Spinal cord (tissue), 10 donors: ENCODE data around the gene RIPOR3. TPM values are rescaled to one million over a fixed set of nuclear protein-coding genes. Genes with fewer than 3 reads are reported as not detected.
A peak's percentile ranks its signal among the peaks of the same experiment; 100 is the strongest.

Experiments
- DNase-seq, 6 donors: peaks; one replicate each; pipeline versions ENCODE4 v3.0.0 to v3.0.0-alpha.2; 2013 to 2015; ENCODE audit warnings: low spot score in 6 of 6, low read depth in 4 of 6
- H3K27ac ChIP-seq: one replicate; pipeline ENCODE4 v1.5.1; 2013; ENCODE audit warnings: low read depth, low read length, control low read depth
- H3K27me3 ChIP-seq: one replicate; pipeline ENCODE4 v1.6.1; 2013; ENCODE audit warnings: low read length; ENCODE audit not compliant: control insufficient read depth, insufficient read depth
- H3K36me3 ChIP-seq: one replicate; pipeline ENCODE4 v1.6.1; 2013; ENCODE audit warnings: low read length; ENCODE audit not compliant: control insufficient read depth, insufficient read depth
- H3K4me1 ChIP-seq: one replicate; pipeline ENCODE4 v1.6.1; 2013; ENCODE audit warnings: low read length; ENCODE audit not compliant: control insufficient read depth, insufficient read depth
- H3K4me3 ChIP-seq: one replicate; pipeline ENCODE4 v1.5.1; 2013; ENCODE audit warnings: low read depth, low read length, control low read depth
- H3K9me3 ChIP-seq: one replicate; pipeline ENCODE4 v1.6.1; 2013; ENCODE audit warnings: low read length; ENCODE audit not compliant: control insufficient read depth, insufficient read depth
- WGBS: methylation state at CpG from one replicate; pipeline ENCODE4 v1.1.5; 2013; ENCODE audit warnings: missing lambda C conversion rate; ENCODE audit not compliant: insufficient coverage; 5-methylcytosine and 5-hydroxymethylcytosine counted together
- polyA plus RNA-seq, 2 donors: library from polyadenylated mRNA; unstranded; fragments of 120-200 nt; gene quantifications; one replicate each; pipeline ENCODE4 v1.2.1, GENCODE V29; 2013; ENCODE audit not compliant: insufficient read length in 2 of 2
- total RNA-seq, 2 donors: library from RNA; depleted of rRNA in 1 of 2; stranded (reverse); fragments of 120-200 nt in 1 of 2; fragments of >200 nt in 1 of 2; gene quantifications; one replicate each; pipeline versions ENCODE4 v1.2.3 to v1.2.4, GENCODE V29; 2013 to 2014
- donor health status: healthy.

RIPOR3 gene
- total and polyA plus RNA-seq, 4 donors, result 2.7 to 9.3 (median 7.0) TPM

- no peaks in the 10 kb centered on the region for H3K36me3 ChIP-seq
- DNase-seq, result peak in 1 of 6 donors; percentile 69
- H3K4me3 ChIP-seq, result no peak overlapping the region
- no peak overlapping the region for H3K27ac ChIP-seq
- WGBS, result 83% methylated on average over 1 of the region's 7 CpGs
- peaks cover 9% of the 10 kb centered on the region for H3K4me1 ChIP-seq
- no peaks in the 10 kb centered on the region for H3K9me3 ChIP-seq
- no peaks in the 10 kb centered on the region for H3K27me3 ChIP-seq
Observed at GRCh38 chr20:50724112-50724725, 32.9 kb upstream of the RIPOR3 start.

GRCh38 chr20:50723672-50724071 lies 32.3 kb upstream of the RIPOR3 start:
- DNase-seq, result no peak
- H3K9me3 ChIP-seq, result no peaks in the 10 kb centered on the region
- H3K4me3 ChIP-seq, result no peak overlapping the region
- H3K27me3 ChIP-seq, result no peaks in the 10 kb centered on the region
- H3K4me1 ChIP-seq, result peaks cover 9% of the 10 kb centered on the region
- H3K36me3 ChIP-seq, result no peaks in the 10 kb centered on the region
- 91% methylated on average over 9 of the region's 9 CpGs for WGBS
- H3K27ac ChIP-seq, result no peak overlapping the region

- H3K27me3 ChIP-seq, result no peaks in the 10 kb centered on the region
- peaks cover 9% of the 10 kb centered on the region for H3K4me1 ChIP-seq
- DNase-seq, result no peak
- no peaks in the 10 kb centered on the region for H3K9me3 ChIP-seq
- 79% methylated on average over 4 of the region's 10 CpGs for WGBS
- H3K4me3 ChIP-seq, result no peak overlapping the region
- H3K36me3 ChIP-seq, result no peaks in the 10 kb centered on the region
- H3K27ac ChIP-seq, result no peak overlapping the region
Observed at GRCh38 chr20:50722424-50723155, 31.2 kb upstream of the RIPOR3 start.

GRCh38 chr20:50721881-50722281 lies 30.5 kb upstream of the RIPOR3 start:
- Histone ChIP-seq H3K4me1 (peaks cover 9% of the 10 kb centered on the region), H3K27me3 (no peaks in the 10 kb centered on the region), H3K36me3 (no peaks in the 10 kb centered on the region), H3K27ac (no peak overlapping the region), H3K9me3 (no peaks in the 10 kb centered on the region), H3K4me3 (no peak overlapping the region)
- 71% methylated on average over 8 of the region's 9 CpGs for WGBS
- peak in 1 of 6 donors; percentile 50 for DNase-seq

- Histone ChIP-seq H3K9me3 (no peaks in the 10 kb centered on the region), H3K27ac (no peak overlapping the region), H3K27me3 (no peaks in the 10 kb centered on the region), H3K36me3 (no peaks in the 10 kb centered on the region), H3K4me3 (no peak overlapping the region), H3K4me1 (peaks cover 9% of the 10 kb centered on the region)
- no peak for DNase-seq
Observed at GRCh38 chr20:50720582-50720981, 29.2 kb upstream of the RIPOR3 start.

GRCh38 chr20:50720026-50720425 lies 28.7 kb upstream of the RIPOR3 start:
- no peaks in the 10 kb centered on the region for H3K9me3 ChIP-seq
- DNase-seq, result no peak
- 86% methylated on average over 1 of the region's 5 CpGs for WGBS
- no peaks in the 10 kb centered on the region for H3K27me3 ChIP-seq
- H3K36me3 ChIP-seq, result no peaks in the 10 kb centered on the region
- H3K4me3 ChIP-seq, result no peak overlapping the region
- no peak overlapping the region for H3K27ac ChIP-seq
- peaks cover 9% of the 10 kb centered on the region for H3K4me1 ChIP-seq

GRCh38 chr20:50719328-50719727 lies 28.0 kb upstream of the RIPOR3 start:
- Histone ChIP-seq H3K27me3 (no peaks in the 10 kb centered on the region), H3K4me3 (no peak overlapping the region), H3K27ac (no peak overlapping the region), H3K4me1 (peaks cover 2% of the 10 kb centered on the region), H3K36me3 (no peaks in the 10 kb centered on the region), H3K9me3 (no peaks in the 10 kb centered on the region)
- DNase-seq, result no peak
- 100% methylated on average over 3 of the region's 4 CpGs for whole genome bisulfite sequencing

GRCh38 chr20:50717974-50718761 lies 26.8 kb upstream of the RIPOR3 start:
- Histone ChIP-seq H3K4me1 (no peaks in the 10 kb centered on the region), H3K9me3 (no peaks in the 10 kb centered on the region), H3K36me3 (no peaks in the 10 kb centered on the region), H3K27ac (no peak overlapping the region), H3K4me3 (no peak overlapping the region), H3K27me3 (no peaks in the 10 kb centered on the region)
- 39% methylated on average over 5 of the region's 13 CpGs for WGBS
- DNase-seq, result no peak

GRCh38 chr20:50717312-50717711 lies 26.0 kb upstream of the RIPOR3 start:
- Histone ChIP-seq H3K27me3 (no peaks in the 10 kb centered on the region), H3K4me3 (no peak overlapping the region), H3K36me3 (no peaks in the 10 kb centered on the region), H3K27ac (no peak overlapping the region), H3K9me3 (no peaks in the 10 kb centered on the region), H3K4me1 (no peaks in the 10 kb centered on the region)
- no peak for DNase-seq
- no CpG with 5 or more reads among the region's 2 CpGs for WGBS
